ENCODE measurements around the gene ARMCX2.

ARMCX2 gene

DNA sequence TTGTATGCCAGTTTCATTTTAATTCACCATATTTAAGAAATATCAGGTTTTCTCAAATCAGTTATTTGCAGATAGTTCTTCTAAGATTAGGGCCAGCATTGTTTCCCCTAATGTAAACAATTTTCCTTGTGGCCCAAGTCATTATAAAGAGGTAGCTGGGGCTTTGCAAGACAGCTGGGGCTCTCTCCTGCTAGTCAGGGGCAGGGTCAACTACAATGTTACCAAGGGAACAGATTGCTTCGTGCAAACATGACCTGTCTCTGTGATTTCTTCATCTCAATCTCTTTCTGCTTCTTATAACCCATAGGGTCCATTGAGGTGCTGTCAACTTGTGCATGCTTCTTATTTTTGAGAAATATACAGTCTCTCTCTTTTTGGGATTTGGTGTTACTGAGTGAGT, 53.9 kb downstream of the ARMCX2 start:
- H3K4me3 ChIP-seq (ENCODE audit: low read depth, low read length) = no peak overlapping the region
- no peak for DNase-seq (ENCODE audit: low read depth)

All from skeletal muscle cell (primary cell).